ENCODE measurements around the gene CCDC9B. TPM values are rescaled to one million over a fixed set of nuclear protein-coding genes. Genes with fewer than 3 reads are reported as not detected.
A peak's percentile ranks its signal among the peaks of the same experiment; 100 is the strongest.

The CCDC9B gene
- total RNA-seq, 6 donors from 2014 or later: 15.5 to 140 (median 68.1) TPM

DNA sequence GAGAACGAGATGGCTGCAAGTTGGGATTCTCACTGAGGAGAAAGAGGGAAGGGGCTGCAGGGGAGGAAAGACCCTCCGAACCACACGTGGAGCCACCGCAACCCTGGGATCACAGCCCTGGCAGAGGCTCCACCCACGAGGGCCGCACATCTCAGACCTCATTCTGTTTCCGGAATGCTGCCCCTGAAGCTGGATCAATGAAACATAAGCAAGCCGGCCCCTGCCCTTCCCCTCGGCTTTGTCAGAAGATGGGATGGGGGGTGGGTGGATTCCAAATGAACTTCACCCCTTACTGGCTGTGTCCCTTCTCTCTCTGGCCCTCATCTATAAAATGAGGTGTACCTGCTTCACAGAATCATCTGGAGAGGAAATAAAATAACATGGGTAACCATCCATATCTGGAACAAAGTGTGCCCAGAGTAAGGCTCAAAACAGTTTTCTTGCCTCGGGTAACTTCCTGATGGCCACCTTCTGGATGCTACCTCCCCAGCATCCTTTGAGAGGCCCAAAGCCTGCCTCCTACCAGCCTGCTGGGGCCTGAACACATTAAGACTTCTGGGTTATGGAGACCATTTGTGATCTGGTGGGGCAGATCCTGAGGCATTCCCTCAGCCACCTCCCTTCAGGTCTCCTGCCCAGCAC is 4.6 kb upstream of the CCDC9B start:
- no peak for DNase-seq
- Histone ChIP-seq H3K4me3 (no peak overlapping the region), H3K4me1 (peaks cover 29 to 35% (median 31%) of the 10 kb centered on the region in 4 donors), H3K9me3 (no peaks in the 10 kb centered on the region), H3K36me3 (no peaks in the 10 kb centered on the region), H3K27ac (no peak overlapping the region), H3K27me3 (no peaks in the 10 kb centered on the region)
- TF ChIP-seq, protein P1, sequence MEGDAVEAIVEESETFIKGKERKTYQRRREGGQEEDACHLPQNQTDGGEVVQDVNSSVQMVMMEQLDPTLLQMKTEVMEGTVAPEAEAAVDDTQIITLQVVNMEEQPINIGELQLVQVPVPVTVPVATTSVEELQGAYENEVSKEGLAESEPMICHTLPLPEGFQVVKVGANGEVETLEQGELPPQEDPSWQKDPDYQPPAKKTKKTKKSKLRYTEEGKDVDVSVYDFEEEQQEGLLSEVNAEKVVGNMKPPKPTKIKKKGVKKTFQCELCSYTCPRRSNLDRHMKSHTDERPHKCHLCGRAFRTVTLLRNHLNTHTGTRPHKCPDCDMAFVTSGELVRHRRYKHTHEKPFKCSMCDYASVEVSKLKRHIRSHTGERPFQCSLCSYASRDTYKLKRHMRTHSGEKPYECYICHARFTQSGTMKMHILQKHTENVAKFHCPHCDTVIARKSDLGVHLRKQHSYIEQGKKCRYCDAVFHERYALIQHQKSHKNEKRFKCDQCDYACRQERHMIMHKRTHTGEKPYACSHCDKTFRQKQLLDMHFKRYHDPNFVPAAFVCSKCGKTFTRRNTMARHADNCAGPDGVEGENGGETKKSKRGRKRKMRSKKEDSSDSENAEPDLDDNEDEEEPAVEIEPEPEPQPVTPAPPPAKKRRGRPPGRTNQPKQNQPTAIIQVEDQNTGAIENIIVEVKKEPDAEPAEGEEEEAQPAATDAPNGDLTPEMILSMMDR (IDR thresholded peaks at IDR 0.05): no peak
- TF ChIP-seq POLR2A (IDR thresholded peaks at IDR 0.05) (no peak), EP300 (IDR thresholded peaks at IDR 0.05) (no peak), POLR2AphosphoS5 (IDR thresholded peaks at IDR 0.05) (no peak)
- WGBS, 2 donors: 69 to 73% methylated on average over 6 to 10 of the region's 10 CpGs
- ATAC-seq (ENCODE audit: low FRiP score in 2 of 2): no peak

DNA sequence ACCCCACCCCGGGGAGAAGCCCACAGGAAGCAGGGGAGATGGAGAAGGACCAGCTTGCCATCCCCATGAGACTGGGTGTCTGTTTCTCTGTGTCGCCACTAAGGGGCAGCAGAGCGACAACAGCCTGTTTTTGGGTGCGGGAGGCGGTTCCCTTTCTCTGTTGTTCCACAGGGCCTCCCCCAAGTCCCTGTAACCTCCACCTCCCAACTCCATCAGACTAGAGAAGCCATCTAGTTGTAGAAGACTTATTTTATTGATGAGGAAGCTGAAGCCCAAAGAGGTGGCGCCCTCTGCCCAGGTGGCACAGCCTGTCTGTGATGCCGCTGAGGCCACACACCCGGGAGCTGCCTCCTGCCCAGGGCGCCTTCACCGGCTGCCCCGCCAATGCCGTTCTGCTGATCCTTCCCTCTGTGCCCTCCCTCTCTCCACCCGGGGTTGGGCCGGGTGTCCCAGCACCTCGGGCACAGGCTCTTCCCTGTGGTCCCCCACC is 3.9 kb upstream of the CCDC9B start:
- no peaks in the 10 kb centered on the region for H3K27me3 ChIP-seq
- TF ChIP-seq, protein P1 (IDR thresholded peaks at IDR 0.05): peak; percentile 63 to 81 (median 76)
- TF ChIP-seq POLR2A (IDR thresholded peaks at IDR 0.05): no peak
- no peak for TF ChIP-seq EP300 (IDR thresholded peaks at IDR 0.05)
- ATAC-seq (ENCODE audit: low FRiP score in 2 of 2) (peak in 1 of 2 donors; percentile 50), DNase-seq (peak; percentile 64 to 68)
- H3K4me3 ChIP-seq: no peak overlapping the region
- H3K9me3 ChIP-seq: no peaks in the 10 kb centered on the region
- H3K36me3 ChIP-seq: no peaks in the 10 kb centered on the region
- H3K4me1 ChIP-seq: peaks cover 36 to 42% (median 38%) of the 10 kb centered on the region in 4 donors
- 10 to 34% methylated on average over 4 to 15 of the region's 15 CpGs for WGBS, 2 donors
- H3K27ac ChIP-seq: no peak overlapping the region

DNA sequence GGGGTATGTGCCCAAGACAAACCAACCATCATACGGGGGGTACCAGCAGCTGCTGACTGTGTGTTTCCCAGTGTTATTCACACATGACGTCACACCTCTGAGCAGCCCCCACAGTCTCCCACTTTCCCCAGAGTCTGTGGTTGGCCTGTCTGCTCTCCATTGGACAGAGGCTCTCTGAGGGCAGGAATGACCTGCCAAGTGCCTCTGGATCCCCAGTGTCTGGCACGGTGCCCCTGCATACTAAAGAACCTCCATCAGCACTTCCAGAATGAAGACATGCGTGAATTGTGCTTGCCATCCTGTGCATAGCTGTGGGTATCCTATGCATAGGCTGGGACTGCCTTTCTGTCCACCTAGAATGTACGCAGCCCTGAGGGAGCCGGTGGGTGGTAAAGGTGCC is 3.5 kb upstream of the CCDC9B start:
- ATAC-seq (ENCODE audit: low FRiP score in 2 of 2): no peak
- H3K27ac ChIP-seq: peak overlapping the region in 2 of 4 donors; percentile 18 to 55
- H3K4me3 ChIP-seq: no peak overlapping the region
- peaks cover 40 to 47% (median 42%) of the 10 kb centered on the region in 4 donors for H3K4me1 ChIP-seq
- no peaks in the 10 kb centered on the region for H3K36me3 ChIP-seq
- no peaks in the 10 kb centered on the region for H3K9me3 ChIP-seq
- TF ChIP-seq POLR2AphosphoS5 (IDR thresholded peaks at IDR 0.05) (no peak), POLR2A (IDR thresholded peaks at IDR 0.05) (no peak), EP300 (IDR thresholded peaks at IDR 0.05) (no peak)
- TF ChIP-seq, protein P1 (IDR thresholded peaks at IDR 0.05): no peak
- H3K27me3 ChIP-seq: no peaks in the 10 kb centered on the region
- no peak for DNase-seq
- 50 to 68% methylated on average over 2 to 6 of the region's 6 CpGs for WGBS, 2 donors

DNA sequence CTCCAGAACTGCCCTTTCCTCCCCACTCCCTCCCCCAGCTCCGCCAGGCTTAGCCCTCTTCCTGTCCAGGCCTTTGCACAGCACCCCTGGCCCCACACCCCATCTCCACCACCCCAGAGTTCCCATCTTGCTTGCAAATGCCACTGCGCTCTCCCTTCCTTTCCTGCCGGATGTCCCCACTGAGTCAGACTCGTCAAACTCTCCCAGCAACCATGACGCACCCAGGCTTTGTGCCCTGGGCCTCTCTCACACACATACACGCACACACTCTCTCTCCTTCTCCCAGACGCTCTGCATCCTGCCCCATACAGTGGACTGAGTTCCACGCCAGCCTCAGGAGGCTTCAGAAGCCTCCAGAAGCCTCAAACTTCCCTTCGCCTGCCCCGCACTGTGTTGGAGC is 2.8 kb upstream of the CCDC9B start:
- no peak for ATAC-seq (ENCODE audit: low FRiP score in 2 of 2)

More for the DNA sequence above, 2.8 kb upstream of the CCDC9B start:
- H3K27ac ChIP-seq: peak overlapping the region; percentile 18 to 73 (median 44)
- no peak overlapping the region for H3K4me3 ChIP-seq
- peaks cover 47 to 54% (median 50%) of the 10 kb centered on the region in 4 donors for H3K4me1 ChIP-seq
- no peaks in the 10 kb centered on the region for H3K9me3 ChIP-seq
- 77 to 79% methylated on average over 10 of the region's 10 CpGs for WGBS, 2 donors
- TF ChIP-seq EP300 (IDR thresholded peaks at IDR 0.05) (no peak), POLR2AphosphoS5 (IDR thresholded peaks at IDR 0.05) (peak in 1 of 2 donors; percentile 12), POLR2A (IDR thresholded peaks at IDR 0.05) (no peak)
- TF ChIP-seq, protein P1 (IDR thresholded peaks at IDR 0.05): no peak
- no peak for DNase-seq
- H3K36me3 ChIP-seq: no peaks in the 10 kb centered on the region
- no peaks in the 10 kb centered on the region for H3K27me3 ChIP-seq

All from upper lobe of left lung (tissue), 6 donors.